GM12865 (cell line): ENCODE results near the gene LMBR1L.

ENCODE experiments used
- DNase-seq: peaks from one replicate; pipeline ENCODE4 v3.0.0; 2010; ENCODE audit warnings: low read depth
- H3K4me3 ChIP-seq: 2 replicates; pipeline ENCODE4 v1.5.1; 2011; ENCODE audit warnings: mild to moderate bottlenecking, low read depth, low read length, control low read depth
- CTCF ChIP-seq: IDR thresholded peaks from 2 replicates; pipeline ENCODE4 v1.5.1; 2011; ENCODE audit warnings: low read length, control low read depth, low read depth, inconsistent platforms; ENCODE audit not compliant: insufficient read depth; ENCODE audit errors: missing control alignments

The LMBR1L gene

GRCh38 chr12:49052451-49053208 lies 58.0 kb downstream of the LMBR1L start:
- no peak for DNase-seq
- no peak overlapping the region for H3K4me3 ChIP-seq
- no peak for TF ChIP-seq CTCF

GRCh38 chr12:49051777-49052438 lies 58.7 kb downstream of the LMBR1L start:
- H3K4me3 ChIP-seq = no peak overlapping the region
- DNase-seq = no peak
- TF ChIP-seq CTCF = no peak

GRCh38 chr12:49051373-49051764 lies 59.3 kb downstream of the LMBR1L start:
- no peak overlapping the region for H3K4me3 ChIP-seq
- no peak for TF ChIP-seq CTCF
- DNase-seq = no peak

- no peak overlapping the region for H3K4me3 ChIP-seq
- no peak for TF ChIP-seq CTCF
- no peak for DNase-seq
Measured at GRCh38 chr12:49050507-49051372, 59.9 kb downstream of the LMBR1L start.

- no peak for TF ChIP-seq CTCF
- no peak overlapping the region for H3K4me3 ChIP-seq
- DNase-seq = no peak
Measured at GRCh38 chr12:49049566-49050224, 61.0 kb downstream of the LMBR1L start.

GRCh38 chr12:49048953-49049352 lies 61.7 kb downstream of the LMBR1L start:
- TF ChIP-seq CTCF = no peak
- DNase-seq = no peak
- H3K4me3 ChIP-seq = no peak overlapping the region
